H1 (cell line): ENCODE measurements around the gene SLAMF1. TPM values are rescaled to one million over a fixed set of nuclear protein-coding genes. Genes with fewer than 3 reads are reported as not detected.

Experiments used
- CHD7 ChIP-seq: fragments of 300-600 bp; sonication (generic); IDR thresholded peaks from 2 replicates; pipeline ENCODE4 v1.7.1; 2012; ENCODE audit warnings: low read length, moderate library complexity, mild to moderate bottlenecking, inconsistent platforms; ENCODE audit not compliant: insufficient replicate concordance
- GABPA ChIP-seq: IDR thresholded peaks from 2 replicates; pipeline ENCODE4 v1.6.1; 2011; ENCODE audit warnings: mild to moderate bottlenecking, low read length, moderate library complexity, borderline replicate concordance; ENCODE audit not compliant: insufficient read depth
- GTF2F1 ChIP-seq: IDR thresholded peaks from 2 replicates; pipeline ENCODE4 v1.6.1; 2012; ENCODE audit warnings: low read depth, low read length, improper control_type of control experiment, borderline replicate concordance
- RXRA ChIP-seq: IDR thresholded peaks from 2 replicates; pipeline ENCODE4 v1.6.1; 2011; ENCODE audit warnings: low read depth, mild to moderate bottlenecking, low read length, moderate library complexity; ENCODE audit not compliant: insufficient read depth
- TEAD4 ChIP-seq: IDR thresholded peaks from 2 replicates; pipeline ENCODE4 v1.6.1; 2012; ENCODE audit warnings: low read depth, low read length, inconsistent platforms, mixed read lengths
- polyA plus RNA-seq, 7 experiments: library from polyadenylated mRNA; depleted of rRNA in 3 of 7; stranded (reverse) in 5 of 7; unstranded in 2 of 7; fragments of >200 nt in 5 of 7; fragments of 200-250 nt in 2 of 7; gene quantifications; 1 replicate in 5 of 7; 2 replicates in 1 of 7; 4 replicates in 1 of 7; pipeline versions ENCODE4 v1.2.1 to v1.2.3, GENCODE V29; 2011 to 2013; ENCODE audit warnings: missing spikeins in 2 of 7, mixed read lengths in 2 of 7
- total RNA-seq: library from RNA; stranded (reverse); fragmentation: NEBNext Ultra II Directional; extraction: Animal tissue kit (Norgen Biotek cat#: 25700); gene quantifications from 2 replicates; pipeline ENCODE4 v1.2.1, GENCODE V29; 2021

SLAMF1 gene
- total and polyA plus RNA-seq, 2 of the 8 experiments (the other 6 are each of a cell fraction or from before 2014, with no cell fraction given) = not detected

GRCh38 chr1:160682983-160683865 is 36.4 kb upstream of the SLAMF1 start (continued):
- TF ChIP-seq GABPA (no peak), GTF2F1 (no peak), RXRA (no peak), TEAD4 (no peak), CHD7 (no peak)
